Stimulated activated CD8-positive, alpha-beta memory T cell treated with anti-CD3 and anti-CD28 coated beads, Interleukin-7, amount 100 ng/mL, for 24 hours (primary cell): ENCODE measurements around the gene SPDYE1.
"Not testable (repeated sequence)": the region's sequence is repeated elsewhere in the genome, so short reads cannot be mapped to it uniquely, and the experiment has no call there.

Experiments
- DNase-seq: peaks from one replicate; pipeline ENCODE4 v3.0.0-alpha.2; 2020; ENCODE audit warnings: low read depth

SPDYE1 gene, protein sequence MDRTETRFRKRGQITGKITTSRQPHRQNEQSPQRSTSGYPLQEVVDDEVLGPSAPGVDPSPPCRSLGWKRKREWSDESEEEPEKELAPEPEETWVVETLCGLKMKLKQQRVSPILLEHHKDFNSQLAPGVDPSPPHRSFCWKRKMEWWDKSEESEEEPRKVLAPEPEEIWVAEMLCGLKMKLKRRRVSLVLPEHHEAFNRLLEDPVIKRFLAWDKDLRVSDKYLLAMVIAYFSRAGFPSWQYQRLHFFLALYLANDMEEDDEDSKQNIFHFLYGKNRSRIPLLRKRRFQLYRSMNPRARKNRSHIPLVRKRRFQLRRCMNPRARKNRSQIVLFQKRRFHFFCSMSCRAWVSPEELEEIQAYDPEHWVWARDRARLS

DNA sequence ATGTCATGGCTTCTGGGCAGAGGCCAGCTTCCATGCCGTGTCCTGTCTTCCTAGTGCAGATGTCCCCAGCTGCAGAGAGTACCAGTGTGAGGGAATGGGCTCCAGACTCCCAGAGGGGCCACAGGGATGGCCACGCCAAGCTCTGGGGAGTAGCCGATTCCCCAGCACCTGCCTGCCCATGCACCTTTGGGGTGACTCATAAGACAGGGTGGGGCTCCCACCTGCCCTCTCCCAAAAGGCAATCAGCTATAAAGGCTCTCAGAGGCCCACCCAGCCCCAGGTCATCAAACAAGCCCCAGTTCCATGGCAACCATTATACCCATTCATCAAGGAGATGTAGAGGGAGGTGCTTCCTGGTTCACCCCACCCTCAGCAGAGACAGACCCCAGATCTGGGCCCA, at the start of gene SPDYE1:
SPDYE1 (plus strand) TSS at position 366 of the 400 bp plus-strand sequence. CDS start 2,053 bp downstream, outside the sequence.
- not testable (repeated sequence) for DNase-seq

DNA sequence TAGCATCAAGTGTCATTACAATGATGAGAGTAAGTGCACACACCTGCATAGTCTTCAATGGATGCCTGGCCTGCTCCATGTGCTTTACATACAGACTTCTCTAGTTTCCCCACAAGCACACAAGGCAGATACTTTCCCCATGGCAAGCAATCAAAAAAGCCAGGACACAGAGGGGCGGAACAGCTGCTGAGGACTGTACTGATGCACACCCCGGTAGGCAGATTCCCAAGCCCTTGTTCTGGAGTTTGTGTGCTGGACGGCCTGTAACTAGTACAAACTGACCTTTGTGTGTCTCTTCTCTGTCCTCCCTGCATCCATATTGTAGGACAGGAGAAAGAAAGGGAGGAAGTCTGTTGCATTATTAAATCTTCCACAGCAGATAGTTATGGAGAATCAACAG, 45.7 kb upstream of the SPDYE1 start:
- no peak for DNase-seq

DNA sequence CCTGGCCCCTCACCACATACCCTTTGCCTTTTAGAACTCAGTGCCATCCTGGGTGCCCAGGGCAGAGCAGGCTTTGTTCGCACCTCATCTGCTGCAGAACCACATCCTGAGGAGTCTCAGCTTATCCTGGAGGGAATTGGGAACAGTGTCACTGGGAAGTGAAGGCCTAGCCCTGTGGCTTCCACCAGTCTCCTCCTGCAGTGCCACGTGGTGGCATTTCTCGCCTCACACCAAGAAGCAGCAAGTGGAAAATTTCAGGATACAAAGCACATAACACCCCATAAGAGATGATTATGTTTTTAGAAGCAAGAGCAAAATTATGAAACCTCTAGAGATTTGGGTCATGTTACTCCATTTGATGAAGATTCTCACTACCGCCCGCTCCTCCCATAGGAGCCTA, 44.6 kb upstream of the SPDYE1 start:
- DNase-seq = no peak

DNA sequence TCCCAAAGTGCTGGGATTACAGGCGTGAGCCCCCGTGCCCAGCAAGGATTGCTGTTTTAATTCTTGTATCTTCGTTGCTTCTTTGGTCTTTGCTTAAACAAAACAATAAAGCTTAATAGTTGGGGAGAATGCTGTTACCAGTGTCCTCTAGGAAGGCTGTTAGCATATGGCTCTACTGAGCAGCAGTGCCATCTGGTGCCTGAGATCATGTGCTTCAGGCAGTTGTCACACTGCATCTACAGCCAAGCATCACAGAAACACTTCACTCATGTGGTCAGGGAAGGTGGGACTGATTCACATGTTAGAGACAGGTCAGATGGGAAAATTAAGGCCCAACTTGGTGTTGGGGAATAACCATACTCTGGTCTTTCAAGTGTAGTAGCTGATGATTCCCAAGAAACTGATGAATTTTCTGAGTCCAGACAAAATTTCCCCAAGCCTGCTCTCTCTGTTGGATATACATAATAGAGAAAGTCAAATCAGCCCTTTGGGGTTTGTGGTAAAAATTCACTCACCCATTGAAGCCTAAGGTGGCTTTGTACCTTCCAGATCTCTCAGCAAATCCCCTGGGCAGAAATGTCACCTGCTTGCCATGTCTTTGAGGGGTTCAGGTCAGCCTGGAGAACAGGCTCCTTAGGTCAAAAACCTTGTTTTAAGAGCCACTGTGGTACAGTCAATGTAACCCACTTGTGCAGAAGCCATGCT, 43.0 kb upstream of the SPDYE1 start:
- no peak for DNase-seq

DNA sequence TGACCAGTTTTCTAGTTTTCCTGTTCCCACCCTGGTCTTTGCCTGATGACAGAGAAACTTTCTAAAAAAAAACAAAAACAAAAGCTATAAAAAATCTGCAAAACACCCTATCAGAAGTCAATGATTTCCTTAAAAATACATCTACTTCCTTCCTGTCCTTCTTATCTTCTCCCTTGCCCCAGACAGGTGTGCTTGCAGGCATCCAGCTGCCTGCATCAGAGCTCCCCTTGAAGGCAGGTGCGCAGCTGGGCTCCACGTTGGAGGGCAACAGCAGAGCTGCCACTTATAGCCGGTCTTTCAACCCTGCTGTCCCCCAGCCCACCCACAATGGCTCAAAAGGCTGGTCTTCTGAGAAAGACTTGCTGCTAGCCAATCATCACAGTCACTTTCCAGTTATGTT, 41.7 kb upstream of the SPDYE1 start:
- no peak for DNase-seq

DNA sequence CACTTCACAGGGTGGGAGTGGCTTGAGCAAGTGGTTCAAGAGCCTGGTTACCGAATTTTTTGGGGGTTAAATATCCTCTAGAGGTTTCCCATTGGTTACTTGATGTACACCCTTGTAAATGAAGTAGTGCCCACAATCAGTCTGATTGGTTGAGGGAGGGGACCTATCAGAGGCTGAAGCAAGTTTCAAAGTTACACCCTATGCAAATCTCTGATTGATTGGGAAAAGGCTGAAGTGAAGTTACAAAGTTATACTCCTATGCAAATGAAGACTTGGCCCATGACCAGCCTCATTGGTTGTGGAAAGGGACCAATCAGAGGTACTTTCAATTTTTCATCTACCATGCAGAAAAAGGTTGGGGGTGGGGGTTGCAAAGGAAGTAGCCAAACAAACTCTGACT, 36.8 kb upstream of the SPDYE1 start:
- no peak for DNase-seq

DNA sequence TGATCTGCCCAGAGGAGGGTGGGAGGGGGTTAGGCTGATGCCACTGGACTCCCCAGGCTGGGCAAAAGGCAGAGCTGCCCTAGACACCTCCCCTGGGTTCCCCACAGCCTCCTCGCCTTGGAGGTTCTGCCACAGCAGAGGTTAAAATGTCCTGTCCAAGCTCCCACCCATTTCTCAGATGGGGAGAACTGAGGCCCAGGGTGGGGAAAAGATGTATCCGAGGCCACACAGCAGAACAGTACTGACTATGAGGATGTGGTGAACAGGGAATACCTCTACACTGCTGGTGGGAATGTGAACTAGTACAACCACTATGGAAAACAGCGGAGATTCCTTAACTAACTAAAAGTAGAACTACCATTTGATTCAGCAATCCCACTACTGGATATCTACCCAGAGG, 31.3 kb upstream of the SPDYE1 start:
- DNase-seq = not testable (repeated sequence)

DNA sequence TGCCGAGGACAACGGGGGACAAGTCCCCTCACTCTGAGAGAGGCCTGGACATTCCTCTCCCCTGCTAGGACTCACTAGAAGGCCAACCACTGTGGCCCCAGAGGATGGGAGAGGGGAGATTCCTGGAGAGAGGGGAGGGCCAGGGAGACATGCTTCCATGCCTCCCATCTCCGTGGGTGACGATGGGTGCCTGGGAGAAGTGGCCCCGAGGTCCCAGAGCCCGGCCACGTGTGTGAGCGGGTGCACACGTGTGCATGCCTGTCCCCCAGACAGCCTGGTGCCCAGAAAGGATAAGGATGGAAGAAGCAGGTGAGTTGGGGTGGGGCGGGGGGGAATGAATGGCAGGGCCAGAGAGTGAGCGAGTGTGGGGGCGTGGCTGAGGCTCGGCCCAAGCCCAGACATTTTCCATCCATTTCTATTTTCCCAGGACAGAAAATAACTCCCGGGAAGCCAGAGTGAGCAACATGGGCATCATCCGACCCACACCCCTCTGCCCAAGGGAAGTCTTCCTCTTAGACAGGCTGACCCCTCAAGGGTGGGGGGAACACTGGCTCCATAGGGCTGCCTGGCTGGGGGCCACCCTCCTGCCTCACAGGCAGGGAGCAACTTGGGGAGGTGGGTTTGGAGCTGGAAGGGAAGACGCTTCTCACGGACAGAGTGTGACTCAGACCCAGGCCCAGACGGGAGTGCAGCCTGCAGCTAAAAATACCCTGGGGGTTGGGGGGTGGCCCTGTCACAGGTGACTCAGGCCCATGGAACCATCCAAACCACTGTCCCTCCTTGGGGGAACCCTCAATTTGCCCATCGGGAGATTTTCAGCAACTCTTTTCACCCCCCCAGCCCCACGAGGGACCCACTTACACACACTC, 29.3 kb upstream of the SPDYE1 start:
- not testable (repeated sequence) for DNase-seq

DNA sequence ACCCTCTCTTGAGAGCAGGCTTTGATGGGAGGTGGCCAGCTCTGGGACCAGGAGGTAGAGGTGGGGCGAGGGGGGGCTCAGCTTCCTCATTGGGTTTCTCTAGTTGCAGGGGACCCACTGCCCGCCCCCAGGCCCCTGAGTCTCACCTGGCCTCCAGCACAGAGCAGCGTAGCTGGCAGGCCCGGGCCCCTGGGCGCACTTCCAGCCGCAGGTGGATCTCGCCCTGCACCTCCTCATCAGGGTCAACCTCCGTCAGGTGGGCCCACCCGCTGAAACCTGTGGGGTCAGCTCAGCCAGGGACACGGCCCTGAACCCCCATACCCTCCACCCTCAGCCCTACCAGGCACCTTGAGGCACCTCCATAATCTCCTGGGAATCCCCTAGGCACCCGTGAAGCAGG, 28.1 kb upstream of the SPDYE1 start:
- DNase-seq = not testable (repeated sequence)

DNA sequence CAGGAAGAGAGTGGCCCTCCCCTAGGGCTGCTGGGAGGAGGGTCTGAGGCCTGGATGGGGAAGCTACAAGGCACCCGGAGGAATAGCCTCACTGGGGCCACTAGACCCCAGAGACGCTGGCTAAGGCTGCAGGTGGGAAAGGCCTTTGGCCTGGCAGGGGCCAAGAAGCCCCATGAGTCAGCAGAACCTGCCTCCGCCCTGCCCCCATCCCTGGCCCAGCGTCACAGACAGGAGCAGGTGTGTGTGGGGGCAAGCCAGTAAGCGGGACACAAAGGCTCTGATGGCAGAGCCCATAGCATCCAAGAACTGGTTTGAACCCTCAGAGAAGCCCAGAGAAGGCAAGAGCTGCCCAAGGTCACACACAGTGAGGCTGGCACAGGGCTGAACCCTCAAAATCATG, 27.0 kb upstream of the SPDYE1 start:
- DNase-seq = not testable (repeated sequence)

DNA sequence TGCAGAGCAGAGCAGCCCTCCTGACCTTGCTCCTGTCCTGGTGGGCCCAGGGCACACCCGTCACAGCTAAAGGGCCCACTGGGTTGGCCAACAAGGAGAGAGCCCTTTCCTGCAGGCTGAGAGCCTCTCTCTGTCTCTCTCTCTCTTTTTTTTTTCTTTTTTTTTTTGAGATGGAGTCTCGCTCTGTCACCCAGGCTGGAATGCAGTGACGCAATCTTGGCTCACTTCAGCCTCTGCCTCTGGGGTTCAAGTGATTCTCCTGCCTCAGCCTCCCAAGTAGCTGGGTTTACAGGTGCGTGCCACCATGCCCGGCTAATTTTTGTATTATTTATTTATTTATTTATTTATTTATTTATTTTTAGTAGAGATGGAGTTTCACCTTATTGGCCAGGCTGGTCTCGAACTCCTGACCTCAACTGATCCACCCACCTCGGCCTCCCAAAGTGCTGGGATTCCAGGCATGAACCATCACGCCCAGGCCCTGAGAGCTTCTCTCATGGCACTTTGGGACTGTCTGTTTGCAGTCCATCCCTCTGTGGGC, 23.6 kb upstream of the SPDYE1 start:
- DNase-seq = not testable (repeated sequence)

DNA sequence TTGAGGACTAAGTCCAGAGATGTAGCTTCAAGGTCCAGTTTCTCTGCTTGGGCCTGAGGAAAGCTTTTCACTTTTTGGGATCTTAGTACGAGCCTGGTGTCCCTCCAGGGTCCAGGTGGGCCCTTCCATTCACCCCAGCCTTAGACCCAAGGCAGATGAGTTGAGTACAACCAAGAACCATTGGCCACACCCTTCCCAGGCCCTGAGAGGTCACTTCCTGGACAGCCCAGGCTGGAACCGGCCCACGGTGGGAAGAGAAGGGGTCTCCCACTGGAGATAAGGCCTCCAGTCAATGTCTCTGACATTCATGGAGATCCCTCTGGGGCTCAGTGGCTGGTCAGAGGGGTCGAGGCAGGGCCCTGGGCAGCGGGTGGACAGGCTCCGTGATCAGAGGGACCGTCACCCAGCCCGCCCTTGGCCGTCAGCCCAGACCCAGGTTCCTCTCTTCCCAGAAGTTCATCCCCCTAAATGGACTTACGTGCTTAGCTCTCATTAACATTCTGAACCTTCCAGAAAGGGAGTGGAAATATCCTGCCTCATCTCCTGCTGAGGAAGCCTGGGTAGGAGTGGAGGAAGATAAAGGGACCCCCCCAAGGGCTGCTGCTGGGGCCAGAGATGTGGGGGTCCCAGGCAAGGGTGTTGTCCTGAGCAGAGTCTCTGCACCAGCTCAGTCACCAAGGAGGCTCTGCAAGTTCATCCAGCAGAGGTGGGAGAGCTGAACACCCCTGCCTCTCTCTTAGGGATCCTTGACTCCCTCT, 22.8 kb upstream of the SPDYE1 start:
- not testable (repeated sequence) for DNase-seq

DNA sequence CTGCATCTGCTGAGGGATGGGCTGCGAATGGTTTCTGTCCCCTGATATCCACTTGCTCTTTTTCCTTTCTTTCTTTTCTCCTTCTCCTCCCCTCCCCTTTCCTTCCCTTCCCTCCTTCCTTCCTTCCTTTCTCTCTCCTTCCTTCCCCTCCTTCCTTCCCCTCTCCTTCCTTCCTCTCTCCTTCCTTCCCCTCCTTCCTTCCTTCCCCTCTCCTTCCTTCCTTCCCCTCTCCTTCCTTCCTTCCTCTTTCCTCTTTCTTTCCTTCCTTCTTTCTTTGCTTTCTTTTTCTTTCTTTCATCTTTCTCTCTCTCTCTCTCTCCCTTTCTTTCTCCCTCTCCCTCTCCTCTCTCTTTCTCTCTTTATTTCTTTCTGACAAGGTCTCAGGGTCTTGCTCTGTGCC, 20.2 kb upstream of the SPDYE1 start:
- DNase-seq = no peak

DNA sequence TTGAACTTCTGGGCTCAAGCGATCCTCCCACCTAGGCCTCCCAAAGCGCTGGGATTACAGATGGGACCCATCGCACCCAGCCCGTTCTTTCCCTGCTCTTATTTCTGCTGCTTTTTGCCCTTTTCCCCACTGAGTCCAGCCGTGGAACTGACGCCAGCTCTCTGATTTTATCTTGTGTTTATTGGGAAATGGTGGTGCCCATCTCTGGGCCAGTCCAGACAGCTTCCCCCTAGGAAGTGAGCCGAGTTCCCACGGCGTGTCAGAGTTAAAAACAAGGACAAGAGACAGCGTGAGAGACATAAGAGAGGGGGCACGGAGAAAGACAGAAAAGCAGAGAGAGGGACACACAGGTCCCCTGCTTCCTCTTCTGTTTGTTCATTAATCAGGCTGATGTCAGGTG, 19.6 kb upstream of the SPDYE1 start:
- not testable (repeated sequence) for DNase-seq

DNA sequence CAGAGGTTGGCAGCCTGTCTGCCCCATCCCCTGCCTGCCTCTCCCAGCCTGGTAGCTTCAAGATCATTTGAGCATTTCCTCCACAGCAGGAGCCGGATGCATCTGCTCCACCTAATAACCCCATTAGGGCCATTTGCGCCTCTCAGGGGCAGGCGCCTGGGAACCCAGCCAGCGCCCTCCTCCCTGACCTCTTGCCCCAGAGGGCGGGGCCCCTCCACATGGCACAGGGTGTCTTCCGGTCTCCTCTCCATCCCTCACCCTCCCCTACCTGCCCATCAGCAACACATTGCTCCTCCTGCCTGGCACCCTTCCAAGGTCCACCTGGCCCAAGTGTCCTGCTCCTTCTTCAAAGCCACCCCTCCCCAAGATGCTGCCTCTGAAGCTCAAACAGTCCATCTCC, 14.8 kb upstream of the SPDYE1 start:
- DNase-seq = not testable (repeated sequence)

DNA sequence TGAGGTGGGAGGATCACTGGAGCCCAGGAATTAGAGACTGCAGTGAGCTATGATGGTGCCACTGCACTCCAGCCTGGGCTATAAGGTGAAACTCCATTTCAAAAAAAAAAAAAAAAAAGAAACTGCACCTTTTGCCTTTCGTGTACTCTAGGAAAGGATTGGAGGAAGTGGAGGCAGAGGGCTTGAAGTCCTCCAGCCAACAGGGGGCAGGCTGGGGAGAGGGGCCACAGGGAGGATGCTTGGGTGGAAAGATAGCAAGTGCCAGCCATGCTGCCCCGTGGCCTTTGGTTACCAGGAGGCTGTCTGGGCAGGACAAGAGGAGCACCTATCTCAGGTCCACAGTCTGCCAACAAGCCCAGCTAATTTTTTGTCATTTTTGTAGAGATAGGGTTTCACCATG, 14.0 kb upstream of the SPDYE1 start:
- not testable (repeated sequence) for DNase-seq

DNA sequence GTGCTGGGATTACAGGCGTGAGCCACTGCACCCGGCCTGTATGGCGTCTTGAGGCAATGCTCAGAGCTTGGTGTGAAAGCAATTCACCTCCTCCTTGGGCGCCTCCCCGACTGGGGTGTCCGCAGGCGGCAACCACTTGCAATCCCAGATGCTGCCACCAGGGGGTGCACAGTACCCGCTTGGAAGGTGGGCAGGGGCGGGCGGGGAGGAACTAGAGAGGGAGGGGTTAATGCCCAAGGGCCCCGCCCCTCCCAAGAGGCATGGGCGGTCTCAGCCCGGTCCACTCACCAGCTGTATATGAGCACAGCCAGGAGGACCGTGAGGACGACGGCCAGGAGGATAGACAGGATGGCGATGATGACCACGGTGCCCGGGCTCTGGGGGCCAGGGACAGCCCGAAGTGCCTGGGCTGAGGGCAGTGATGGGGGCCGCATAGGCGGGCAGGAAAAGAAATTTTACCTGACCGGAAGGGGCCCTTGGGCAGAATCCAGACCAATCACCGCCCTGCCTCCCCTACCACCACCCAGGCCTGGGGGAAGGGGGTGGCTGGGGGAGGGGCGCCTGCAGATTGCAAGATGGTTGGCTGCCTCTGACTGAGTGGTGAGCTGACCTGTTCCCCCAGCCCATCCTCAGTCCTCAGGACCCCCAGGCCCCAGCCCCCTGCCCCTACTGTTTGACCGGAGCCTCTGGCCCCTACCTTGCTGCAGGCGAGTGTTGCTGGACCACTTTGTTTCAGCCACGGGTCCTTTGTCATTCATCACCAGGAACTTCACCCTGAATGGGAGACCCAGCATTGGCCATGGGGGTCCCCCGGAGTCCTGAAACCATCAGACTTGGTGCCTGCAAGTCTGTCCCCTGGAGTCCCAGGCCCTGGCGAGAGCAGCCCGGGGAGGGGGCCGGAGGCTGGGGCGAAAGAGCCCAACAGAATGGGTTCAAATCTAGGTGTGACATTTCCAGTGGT, 11.5 kb upstream of the SPDYE1 start:
- peak; percentile 82 for DNase-seq

DNA sequence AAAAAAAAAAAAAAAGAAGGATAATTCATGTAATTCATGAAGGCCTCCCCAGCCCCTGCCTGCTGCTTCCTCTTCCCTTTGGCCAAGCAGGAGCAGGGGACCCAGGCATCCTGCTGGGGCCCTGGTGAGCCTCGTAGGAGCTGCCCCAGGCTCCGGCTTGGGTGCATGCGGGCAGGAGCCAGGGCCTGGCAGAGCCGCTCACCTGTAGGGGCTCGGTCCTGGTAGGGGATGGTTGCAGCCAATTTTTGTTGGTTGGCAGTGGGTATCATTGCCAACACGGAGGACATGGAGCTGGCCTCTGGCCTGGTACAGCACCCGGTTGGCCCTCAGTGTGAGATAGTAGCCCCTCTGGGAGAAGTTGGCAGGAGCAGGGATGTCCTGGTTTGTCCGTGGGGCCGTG, 10.2 kb upstream of the SPDYE1 start:
- not testable (repeated sequence) for DNase-seq

DNA sequence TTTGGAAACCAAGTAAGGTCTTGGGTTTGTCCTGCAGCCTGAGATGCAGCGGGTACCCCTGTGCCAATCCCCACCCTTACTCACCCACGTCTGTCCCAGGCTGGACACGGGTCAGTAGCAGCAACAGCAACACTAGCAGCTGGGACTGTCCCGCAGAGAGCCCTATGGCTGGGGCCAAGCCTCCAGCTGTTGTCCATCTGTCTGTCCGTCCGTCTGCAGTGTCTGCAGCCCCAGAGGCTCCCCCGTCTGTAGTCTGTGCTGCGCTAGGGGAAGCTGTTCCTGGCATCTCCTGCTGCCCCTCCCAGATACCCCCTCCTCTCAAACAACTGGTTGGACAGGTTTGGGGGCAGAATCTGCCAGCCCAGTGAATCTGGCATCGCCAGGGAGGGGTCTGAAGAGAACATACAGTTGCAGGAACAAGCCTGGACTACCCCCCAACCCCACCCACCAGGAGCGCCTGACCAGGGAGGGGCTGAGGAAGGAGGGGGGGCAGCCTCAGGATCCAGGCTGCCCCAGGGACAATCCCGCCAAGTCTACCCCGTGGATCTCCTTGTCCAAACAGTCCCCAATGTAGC, 7.6 kb upstream of the SPDYE1 start:
- not testable (repeated sequence) for DNase-seq

DNA sequence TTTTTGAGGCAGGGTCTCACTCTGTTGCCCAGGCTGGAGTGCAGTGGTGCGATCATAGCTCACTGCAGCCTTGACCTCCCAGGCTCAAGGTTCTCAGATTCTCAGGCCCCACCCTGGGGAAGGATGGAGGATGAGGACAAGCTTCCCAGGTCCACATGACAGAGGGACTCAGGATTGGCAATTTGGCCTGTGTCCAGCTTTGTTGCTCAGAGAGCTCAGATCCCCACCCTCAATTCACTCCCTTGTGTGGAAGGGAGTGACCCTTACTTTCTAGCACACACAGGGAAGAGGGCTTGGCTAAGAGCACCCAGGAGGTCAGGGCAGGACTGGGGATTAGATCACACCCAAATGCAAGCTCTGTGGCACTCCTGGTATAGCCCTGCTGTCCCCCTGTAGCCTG, 6.9 kb upstream of the SPDYE1 start:
- DNase-seq = not testable (repeated sequence)
